Sciatic nerve (tissue), 2 donors: ENCODE data around the gene LRRK2. TPM values are rescaled to one million over a fixed set of nuclear protein-coding genes. Genes with fewer than 3 reads are reported as not detected.
"Not testable (repeated sequence)": the region's sequence is repeated elsewhere in the genome, so short reads cannot be mapped to it uniquely, and the experiment has no call there.

Experiments
- ATAC-seq: fragments of 200-7000 bp; cut with Tn5 transposase; one replicate; pipeline ENCODE4 v1.9.1; 2020; ENCODE audit warnings: mild to moderate bottlenecking, moderate library complexity
- DNase-seq: peaks from one replicate; pipeline ENCODE4 v3.0.0-alpha.2; 2020; ENCODE audit warnings: low spot score
- intact Hi-C: fragments of 100-400 bp; cut with DNase I; formaldehyde crosslinking; loops from one replicate; pipeline ENCODE4 v1.14.2; 2022
- total RNA-seq: library from RNA; stranded (reverse); fragmentation: NEBNext Ultra II Directional; extraction: Animal tissue kit (Norgen Biotek cat#: 25700); gene quantifications from one replicate; pipeline ENCODE4 v1.2.1, GENCODE V29; 2021
- donor health status: DM: no; HTN: no; CAD: no.
- donor health status: DM: no; HTN: no; CAD: no.

The LRRK2 gene
- total RNA-seq, 1 donor from 2014 or later: 51.7 TPM

DNA sequence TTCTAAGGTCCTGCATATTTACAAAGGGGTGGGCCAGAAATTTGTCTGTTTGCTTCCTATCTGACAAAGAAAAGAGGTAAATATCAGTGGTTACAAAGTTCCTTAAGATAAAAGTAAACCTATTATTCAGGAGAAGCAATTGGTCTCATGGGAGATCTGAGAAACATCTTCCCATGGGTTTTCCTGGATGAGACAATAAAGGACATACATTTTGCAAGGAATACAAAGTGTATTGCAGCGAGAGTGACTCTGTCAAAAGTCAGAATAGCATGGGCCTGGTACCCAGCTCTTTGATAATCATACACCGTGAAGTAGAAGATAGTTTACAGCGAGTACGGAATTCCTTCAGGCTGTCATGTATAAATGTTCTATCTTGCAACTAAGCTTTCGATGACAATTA lies 14.2 kb downstream of the LRRK2 start:
- intact Hi-C loops: no loop called here
- no peak for ATAC-seq
- no peak for DNase-seq

DNA sequence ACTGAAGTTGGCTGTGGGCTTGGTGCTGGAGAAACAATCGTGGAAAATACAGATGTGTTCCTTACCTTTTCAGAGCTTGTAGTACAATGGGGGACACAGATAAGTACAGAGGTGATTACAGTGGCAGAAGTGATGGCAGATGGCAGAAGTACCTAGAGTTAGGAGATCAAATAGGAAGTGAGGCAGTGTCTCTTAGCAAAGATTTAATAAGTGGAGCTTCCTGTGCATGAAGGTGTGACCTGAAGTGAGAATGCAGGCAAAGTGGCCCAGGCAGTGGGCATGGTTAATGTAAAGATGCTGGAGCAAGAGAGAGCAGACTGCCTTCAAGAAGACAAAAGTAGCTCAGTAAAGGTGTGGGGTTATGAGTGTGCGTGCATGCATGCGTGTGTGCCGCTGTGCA lies 16.0 kb downstream of the LRRK2 start:
- ATAC-seq (no peak), DNase-seq (no peak)
- intact Hi-C loops: no loop called here

DNA sequence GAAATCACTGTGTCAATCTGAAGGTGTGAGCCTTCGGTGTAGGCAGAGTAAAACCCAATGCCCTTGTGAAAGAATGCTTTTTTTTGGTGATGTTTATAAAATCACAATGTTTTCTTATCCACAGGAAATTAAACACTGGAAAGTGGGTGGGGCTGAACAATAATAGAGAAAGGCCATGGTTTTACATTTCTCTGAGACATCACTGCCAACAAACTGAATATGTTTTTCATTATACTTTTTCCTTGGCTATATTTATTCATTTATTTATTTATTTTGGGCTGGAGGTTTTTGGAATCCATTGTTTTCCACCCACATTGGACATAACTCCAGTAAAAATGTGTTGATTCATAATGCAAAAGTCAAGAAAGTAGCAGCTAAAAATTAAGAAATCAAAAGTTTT lies 16.9 kb downstream of the LRRK2 start:
- DNase-seq: no peak
- intact Hi-C loops: no loop called here
- no peak for ATAC-seq

DNA sequence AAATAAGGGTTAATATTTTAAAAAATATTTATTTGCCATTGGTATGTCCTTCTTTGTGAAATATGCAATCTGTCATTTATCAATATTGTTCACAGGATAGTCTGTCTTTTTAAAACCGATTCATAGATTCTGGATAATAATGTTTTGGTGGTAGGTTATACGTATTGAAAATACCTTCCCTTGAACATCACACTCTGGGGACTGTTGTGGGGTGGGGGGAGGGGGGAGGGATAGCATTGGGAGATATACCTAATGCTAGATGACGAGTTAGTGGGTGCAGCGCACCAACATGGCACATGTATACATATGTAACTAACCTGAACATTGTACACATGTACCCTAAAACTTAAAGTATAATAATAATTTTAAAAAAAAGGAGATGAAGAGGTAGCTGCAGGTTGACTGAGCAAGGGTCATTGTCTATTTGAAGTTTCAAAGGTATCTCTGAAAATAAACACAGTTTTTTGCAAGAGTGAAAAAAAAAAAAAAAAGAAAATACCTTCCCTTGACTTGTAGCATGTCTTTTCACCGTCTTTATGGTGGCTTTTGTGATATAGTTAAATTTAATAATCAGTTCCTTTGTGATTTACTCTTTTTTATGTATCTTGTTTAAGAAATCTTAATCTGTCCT lies 19.8 kb downstream of the LRRK2 start:
- DNase-seq, intact Hi-C loops, ATAC-seq: not testable (repeated sequence)

DNA sequence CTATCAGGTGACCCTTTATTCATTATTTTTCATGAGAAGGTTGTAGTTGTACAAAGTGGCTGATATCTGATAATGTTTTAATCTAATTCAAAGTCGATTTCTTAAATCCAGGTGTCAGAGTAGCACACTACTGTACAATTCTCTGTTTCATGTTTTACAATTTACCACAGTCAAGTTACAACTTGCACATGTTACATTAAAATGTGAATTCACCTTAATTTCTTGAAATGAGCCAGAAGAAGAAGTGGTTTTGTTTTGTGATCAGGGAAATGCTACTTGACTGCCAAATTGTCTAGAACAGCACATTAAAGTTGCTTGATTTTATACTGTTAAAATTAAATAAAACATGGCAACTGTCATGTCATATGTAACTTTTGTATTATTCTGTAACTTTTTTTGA lies 23.2 kb downstream of the LRRK2 start:
- ATAC-seq (no peak), DNase-seq (no peak)
- intact Hi-C loops: no loop called here

DNA sequence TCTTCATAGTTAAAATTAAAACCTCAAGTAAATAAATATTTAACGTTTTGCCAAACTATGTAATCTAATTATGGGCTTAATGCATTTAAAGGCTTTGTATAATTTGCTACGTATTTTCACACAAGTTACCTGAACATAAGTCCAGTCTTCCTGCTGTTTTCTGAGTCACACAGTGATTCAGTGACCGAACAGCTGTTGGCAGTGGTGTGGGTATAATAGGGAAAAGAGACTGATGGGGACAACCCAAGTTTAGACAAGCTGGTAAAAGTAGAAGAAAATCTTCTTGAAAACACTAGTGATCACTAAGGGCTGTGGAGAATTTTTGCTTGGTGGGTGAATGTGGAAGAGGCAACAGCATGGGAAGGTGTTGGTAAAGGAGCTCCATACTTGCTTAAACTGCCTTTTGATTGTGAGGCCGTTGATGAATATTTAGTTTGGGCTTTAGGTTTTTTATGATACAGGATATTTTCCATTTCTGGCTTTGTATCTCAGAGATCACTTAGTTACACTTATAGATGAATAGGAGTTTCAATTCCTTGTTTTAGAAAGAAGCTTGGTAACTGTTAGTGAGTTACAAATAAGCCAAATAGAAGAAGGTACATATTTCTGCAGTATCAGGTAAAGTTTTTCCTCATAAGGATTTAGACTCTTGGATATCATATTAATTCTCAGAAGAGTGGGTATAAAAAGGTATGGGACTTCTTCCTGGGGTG lies 23.9 kb downstream of the LRRK2 start:
- DNase-seq: no peak
- intact Hi-C loops: no loop called here
- no peak for ATAC-seq

DNA sequence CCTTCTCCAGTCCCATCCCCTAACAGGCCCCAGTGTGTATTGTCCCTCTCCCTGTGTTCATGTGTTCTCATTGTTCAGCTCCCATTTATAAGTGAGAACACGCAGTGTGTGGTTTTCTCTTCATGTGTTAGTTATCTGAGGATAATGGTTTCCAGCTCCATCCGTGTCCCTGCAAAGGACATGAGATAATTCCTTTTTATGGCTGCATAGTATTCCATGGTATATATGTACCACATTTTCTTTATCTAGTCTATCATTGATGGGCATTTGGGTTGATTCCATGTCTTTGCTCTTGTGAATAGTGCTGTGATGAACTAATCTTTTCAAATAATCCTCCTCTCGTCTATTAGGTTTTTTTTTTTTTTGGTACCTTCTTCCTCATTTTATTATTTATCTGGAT lies 25.9 kb downstream of the LRRK2 start:
- ATAC-seq, DNase-seq, intact Hi-C loops: not testable (repeated sequence)

DNA sequence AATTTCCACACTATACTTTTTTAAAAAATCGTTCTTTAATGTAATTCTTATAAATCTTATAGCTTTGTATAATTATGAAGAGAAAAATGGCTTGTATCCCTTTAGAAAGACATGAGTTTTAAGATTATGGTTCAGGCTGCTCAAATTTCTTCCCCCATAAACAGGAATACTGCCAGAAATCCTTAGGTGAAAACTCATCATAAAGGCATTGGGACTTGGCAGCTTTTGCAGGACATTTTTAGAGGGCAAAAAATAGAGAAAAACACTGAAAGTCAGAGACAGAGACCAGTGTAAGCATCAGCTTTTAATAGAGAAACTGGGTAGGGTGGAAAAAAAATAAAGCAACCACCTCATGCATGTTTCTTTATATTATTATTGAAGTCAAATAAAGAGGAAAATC lies 29.1 kb downstream of the LRRK2 start:
- DNase-seq (no peak), ATAC-seq (no peak)
- intact Hi-C loops: no loop called here

DNA sequence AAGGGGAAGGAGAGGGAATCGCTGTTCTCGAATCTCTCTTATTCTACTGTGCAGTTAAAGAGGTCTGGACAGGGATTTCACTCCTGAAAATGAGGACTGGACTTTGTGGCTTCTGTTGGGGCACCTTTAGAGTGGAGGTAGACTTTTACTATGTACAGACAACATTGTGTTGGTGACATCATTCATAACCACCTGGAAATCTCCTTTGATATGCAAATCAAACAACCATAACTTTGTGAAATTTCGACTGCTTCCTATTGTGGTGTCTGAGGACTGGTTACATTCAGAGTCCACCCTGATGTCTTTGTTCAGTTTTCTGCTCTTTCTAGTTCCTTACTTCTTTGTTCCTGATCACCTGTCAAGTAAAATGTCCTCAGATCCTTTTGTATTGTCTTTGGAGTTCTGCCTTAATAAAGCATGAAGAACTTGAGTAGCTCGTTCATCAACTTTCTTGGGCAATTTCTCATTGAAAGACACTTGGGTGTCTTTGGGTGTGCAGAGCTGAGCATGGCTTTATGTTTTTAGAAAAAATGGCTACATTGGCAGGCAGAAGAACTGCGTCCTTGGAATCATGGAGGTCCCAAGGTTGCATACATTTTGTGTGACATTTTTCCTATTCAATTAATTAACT lies 29.8 kb downstream of the LRRK2 start:
- intact Hi-C loops: no loop called here
- ATAC-seq (no peak), DNase-seq (no peak)

DNA sequence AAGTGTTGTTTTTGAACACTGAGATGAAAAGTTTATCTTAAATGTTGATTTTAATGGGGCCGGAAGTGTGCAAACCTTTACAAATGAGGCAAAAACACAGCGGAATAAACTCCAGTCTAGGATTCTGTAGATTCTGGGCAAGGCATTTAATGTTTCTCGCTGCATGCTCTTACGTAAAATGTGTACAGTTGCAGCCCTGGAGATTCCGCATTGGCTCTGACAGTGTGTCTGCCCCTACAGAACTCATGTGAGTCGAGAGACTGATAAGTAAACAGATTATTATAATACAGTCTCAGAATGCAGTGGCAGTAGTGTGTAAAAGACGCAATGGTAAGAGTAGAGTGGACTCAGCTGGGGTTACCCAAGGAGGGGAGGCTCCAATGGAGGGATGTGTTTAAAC lies 33.6 kb downstream of the LRRK2 start:
- intact Hi-C loops: no loop called here
- no peak for ATAC-seq
- no peak for DNase-seq

DNA sequence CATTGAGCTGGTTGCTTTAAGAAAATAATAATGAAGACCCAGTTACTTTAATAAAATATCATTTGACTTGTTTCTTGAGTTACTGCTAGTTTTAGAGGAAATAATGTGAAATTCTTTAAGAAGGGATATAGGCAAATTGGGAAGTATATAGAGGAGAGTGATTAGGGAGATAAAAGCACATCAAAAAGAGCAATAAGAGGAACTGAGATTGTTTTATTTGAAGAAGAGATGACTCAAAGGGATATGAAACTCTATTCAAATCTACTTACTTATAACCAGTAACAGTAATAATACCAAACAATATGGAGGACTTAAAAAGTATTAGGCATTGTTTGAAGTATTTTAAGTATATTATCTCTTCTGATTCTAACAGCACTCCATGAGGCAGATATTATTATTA lies 37.1 kb downstream of the LRRK2 start:
- DNase-seq (no peak), ATAC-seq (no peak)
- intact Hi-C loops: no loop called here

DNA sequence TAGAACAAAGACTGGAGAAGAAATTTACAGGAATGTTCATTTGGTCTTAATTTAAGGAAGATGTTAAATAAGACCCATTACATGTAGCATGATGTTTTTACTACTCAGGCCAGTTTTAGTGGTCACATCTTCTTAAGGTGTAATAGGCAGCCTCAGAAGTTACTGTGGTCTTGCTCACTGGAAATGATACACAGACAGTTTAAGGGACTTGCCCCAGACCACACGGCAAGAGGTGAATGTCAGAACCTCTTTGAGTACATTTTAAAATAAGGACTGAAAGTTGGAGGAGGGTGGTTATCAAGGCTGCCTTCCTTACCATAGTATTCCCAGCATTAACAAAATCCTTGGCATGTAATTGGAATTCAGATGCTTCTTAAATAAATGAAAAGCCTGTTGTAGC lies 37.9 kb downstream of the LRRK2 start:
- ATAC-seq (no peak), DNase-seq (no peak)
- intact Hi-C loops: no loop called here

DNA sequence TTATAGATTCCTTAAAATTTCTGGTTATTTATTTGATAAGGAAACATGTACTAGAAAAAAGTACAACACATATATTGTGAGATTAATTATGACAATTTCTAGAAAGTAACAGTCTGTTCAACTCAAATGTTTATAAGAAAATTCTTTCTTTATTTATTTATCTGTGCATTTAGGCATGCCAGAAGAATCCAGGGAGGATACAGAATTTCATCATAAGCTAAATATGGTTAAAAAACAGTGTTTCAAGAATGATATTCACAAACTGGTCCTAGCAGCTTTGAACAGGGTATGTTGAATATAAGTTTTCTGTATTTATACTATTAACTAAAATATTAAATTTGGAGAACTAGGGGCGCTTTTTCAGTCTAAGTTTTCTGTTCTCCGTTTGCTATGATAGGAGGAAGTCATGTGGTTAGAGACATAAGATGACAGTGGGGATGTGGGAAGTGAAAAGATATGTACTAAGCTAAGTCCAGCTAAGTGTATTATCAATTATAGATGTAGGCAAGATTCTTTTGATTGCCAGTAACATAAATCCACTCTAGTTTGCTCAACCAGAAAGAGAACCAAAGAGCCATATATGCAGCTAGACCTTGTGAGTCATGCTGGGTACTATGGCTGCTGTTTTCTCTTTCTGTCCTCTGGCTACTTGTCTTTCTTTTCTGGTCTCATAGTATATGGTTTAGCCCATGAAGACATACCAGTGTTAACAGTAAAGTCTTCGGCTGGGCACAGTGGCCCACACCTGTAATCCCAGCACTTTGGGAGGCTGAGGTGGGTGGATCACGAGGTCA lies 39.0 kb downstream of the LRRK2 start:
- intact Hi-C loops: no loop called here
- ATAC-seq (no peak), DNase-seq (no peak)

DNA sequence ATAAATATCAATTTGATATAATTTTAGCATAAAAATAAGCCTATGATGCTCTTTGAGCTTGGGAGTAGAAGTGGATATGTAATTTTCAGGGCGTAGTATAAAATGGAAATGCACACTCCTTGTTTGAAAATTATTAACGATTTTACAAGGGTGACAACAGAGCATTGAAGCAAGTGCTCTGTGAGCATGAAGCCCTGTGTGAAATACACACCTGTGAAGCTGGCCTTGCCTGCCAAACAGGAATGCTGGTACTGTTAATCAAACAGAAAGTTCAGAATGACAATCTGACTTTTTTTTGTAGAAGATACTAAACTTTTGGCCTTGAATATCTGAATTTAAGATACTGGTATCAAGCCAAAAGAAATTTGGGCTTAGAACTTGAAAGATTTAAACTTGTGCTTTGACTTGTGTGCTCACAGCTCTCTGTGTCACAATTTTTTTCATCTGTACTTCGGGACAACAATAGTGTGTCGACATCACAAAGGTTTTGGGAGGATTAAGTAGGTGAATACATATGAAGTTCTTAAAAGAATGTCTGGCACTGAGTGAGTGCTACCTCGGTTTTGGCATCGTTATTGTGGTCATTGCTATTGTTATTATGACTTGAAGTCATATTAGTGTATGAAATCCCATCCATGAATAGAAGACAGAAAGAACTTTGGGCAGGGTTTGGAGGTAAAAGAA lies 47.3 kb downstream of the LRRK2 start:
- ATAC-seq (no peak), DNase-seq (no peak)
- intact Hi-C loops: no loop called here

DNA sequence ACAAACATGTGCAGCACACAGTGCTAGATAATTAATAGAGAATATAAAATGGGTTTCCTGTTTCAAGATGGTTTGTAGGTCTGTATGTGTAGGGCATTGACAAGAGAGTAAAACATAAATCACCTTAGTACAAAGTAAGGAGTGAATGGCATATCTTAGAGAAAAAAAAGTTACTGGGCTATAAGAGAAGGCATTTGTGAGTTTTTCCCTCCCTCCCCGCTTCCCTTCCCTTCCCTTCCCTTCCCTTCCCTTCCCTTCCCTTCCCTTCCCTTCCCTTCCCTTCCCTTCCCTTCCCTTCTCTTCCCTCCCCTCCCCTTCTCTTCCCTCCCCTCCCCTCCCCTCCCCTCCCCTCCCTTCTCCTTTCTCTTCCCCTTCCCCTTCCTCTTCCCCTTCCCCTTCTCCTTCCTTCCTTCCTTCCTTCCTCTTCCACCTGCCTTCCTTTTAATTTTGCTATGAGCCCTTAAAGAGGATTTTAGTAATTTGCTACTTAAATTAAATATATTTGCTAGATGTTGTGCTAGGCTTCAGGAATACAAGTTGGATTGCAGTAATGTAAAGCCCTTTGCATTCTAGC lies 57.1 kb downstream of the LRRK2 start:
- intact Hi-C loops: no loop called here
- ATAC-seq (no peak), DNase-seq (no peak)

DNA sequence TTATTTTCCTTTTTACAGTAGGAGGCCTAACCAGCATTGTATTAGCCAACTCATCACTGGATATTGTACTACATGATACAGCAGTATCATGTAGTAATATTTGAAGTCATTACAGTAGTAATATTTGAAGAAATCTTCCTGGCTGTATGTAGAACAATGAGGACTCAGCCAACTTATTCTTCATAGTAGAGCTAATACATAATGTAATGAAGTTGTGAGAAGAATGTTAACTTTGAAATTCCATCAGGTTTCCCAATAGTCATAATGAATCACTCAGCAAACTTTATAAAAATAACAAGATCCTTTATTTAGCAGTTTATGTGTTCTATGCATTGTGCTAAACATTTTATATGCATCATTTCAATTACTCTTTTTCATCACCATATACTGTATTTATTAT lies 61.8 kb downstream of the LRRK2 start:
- intact Hi-C loops: no loop called here
- ATAC-seq: no peak
- DNase-seq: no peak

DNA sequence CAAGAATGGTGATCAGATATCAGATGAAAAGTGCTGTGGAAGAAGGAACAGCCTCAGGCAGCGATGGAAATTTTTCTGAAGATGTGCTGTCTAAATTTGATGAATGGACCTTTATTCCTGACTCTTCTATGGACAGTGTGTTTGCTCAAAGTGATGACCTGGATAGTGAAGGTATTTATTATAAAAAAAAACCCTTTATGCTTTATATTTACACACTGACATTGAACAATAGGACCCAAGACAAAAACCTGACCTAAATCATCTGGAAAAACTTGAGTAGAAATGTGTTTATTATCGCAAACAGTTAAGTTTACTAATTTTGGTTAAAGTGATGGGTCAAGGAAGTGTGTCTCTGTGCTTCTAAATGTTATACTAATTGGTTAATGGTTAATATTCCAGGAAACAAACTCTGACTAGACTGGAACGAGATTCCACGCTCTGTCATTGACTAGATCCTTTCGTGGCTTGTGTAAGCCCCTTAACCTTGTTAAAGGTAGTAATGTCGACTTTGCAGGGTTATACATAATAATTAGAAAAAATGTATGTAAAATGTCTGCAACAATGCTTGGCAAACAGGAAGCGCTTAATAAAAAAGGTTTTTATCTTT lies 62.7 kb downstream of the LRRK2 start:
- intact Hi-C loops: no loop called here
- ATAC-seq: no peak
- no peak for DNase-seq

DNA sequence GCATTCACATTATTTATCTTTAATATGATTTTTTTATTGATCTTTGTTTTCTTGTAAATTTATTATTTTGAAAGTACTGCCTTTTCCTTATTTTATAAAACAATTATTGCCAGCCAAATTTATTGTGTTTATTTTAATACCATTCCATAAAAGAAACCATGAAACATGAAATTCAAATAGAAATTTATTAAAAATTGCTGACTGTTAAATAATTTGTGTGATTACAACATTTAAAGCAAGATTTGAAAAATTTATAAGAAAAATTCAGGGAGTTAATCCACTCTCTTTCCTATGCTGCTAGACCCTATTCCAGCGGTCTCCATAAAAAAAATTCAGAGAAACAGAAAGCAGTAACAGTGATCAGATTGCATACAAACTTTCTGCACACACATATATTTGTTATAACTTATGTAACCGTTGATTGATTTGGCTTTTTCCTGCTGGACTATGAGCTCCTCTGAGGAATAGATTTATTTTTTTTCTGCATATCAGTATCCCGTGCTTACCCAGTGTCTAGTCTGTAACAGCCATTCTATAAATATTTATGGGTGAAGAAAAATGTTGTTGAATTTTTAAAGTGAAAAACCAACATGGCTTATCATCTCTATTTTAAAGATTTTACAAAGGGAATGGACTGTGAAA lies 68.1 kb downstream of the LRRK2 start:
- DNase-seq (no peak), ATAC-seq (no peak)
- intact Hi-C loops: no loop called here
